ENCODE data around the gene FGF14.

GRCh38 chr13:101846701-101847100, 555.1 kb downstream of the FGF14 start:
- TF ChIP-seq CTCF (IDR thresholded peaks at IDR 0.05) (no peak), POLR2A (IDR thresholded peaks at IDR 0.05) (no peak)

Data from lower leg skin (tissue), 3 donors.